Uterus (tissue), 2 donors: ENCODE measurements around the gene RBBP9.

Experiments used
- CTCF ChIP-seq, 4 experiments: fragments of 200-600 bp in 2 of 4; fragments of 450-650 bp in 2 of 4; sonication (generic) in 2 of 4; IDR thresholded peaks; one replicate each; pipeline ENCODE4 v1.5.1; 2016 to 2019; ENCODE audit warnings: antibody characterized with exemption in 4 of 4, mild to moderate bottlenecking in 2 of 4, moderate library complexity in 1 of 4
- POLR2A ChIP-seq, 2 donors: fragments of 450-650 bp; IDR thresholded peaks; one replicate each; pipeline ENCODE4 v1.6.1; 2016; ENCODE audit warnings: antibody characterized with exemption in 2 of 2, mild to moderate bottlenecking in 1 of 2, moderate library complexity in 1 of 2

- no peak for TF ChIP-seq POLR2A (IDR thresholded peaks at IDR 0.05)
- no peak for TF ChIP-seq CTCF (IDR thresholded peaks at IDR 0.05)
Observed at GRCh38 chr20:18506744-18507143, 9.7 kb upstream of the RBBP9 start.
